ENCODE results near the gene GLIPR1L1. TPM values are rescaled to one million over a fixed set of nuclear protein-coding genes. Genes with fewer than 3 reads are reported as not detected.

GLIPR1L1 gene
- total and polyA plus RNA-seq, 8 donors = not detected

GRCh38 chr12:75294797-75295196 lies 39.7 kb upstream of the GLIPR1L1 start:
- Histone ChIP-seq H3K27me3 (no peaks in the 10 kb centered on the region), H3K27ac (no peak overlapping the region), H3K9me3 (no peaks in the 10 kb centered on the region), H3K36me3 (no peaks in the 10 kb centered on the region), H3K4me1 (no peaks in the 10 kb centered on the region), H3K4me3 (no peak overlapping the region)
- WGBS, 2 donors = 78 to 85% methylated on average over 3 of the region's 3 CpGs
- DNase-seq (no peak), FAIRE-seq (no peak), ATAC-seq (no peak)
- intact Hi-C loops (cut with DNase I) = no loop called here
- no peak for TF ChIP-seq CTCF (IDR thresholded peaks at IDR 0.05)

- DNase-seq = no peak
- Histone ChIP-seq H3K4me3 (no peak overlapping the region), H3K27ac (no peak overlapping the region), H3K9me3 (no peaks in the 10 kb centered on the region), H3K27me3 (no peaks in the 10 kb centered on the region), H3K4me1 (no peaks in the 10 kb centered on the region), H3K36me3 (no peaks in the 10 kb centered on the region)
- 81 to 87% methylated on average over 2 of the region's 2 CpGs for WGBS, 2 donors
- ATAC-seq = no peak
- TF ChIP-seq CTCF (IDR thresholded peaks at IDR 0.05) = no peak
- no peak for FAIRE-seq
- intact Hi-C loops (cut with DNase I) = no loop called here
These were observed 32.2 kb upstream of the GLIPR1L1 start for GRCh38 chr12:75302225-75302624.

GRCh38 chr12:75302781-75303180 lies 31.7 kb upstream of the GLIPR1L1 start:
- H3K27me3 ChIP-seq = no peaks in the 10 kb centered on the region
- DNase-seq = no peak
- ATAC-seq = no peak
- no peaks in the 10 kb centered on the region for H3K4me1 ChIP-seq
- H3K36me3 ChIP-seq = no peaks in the 10 kb centered on the region
- no peaks in the 10 kb centered on the region for H3K9me3 ChIP-seq
- FAIRE-seq = no peak
- intact Hi-C loops (cut with DNase I) = no loop called here
- H3K4me3 ChIP-seq = no peak overlapping the region
- no peak for TF ChIP-seq CTCF (IDR thresholded peaks at IDR 0.05)
- H3K27ac ChIP-seq = no peak overlapping the region

GRCh38 chr12:75305412-75306332 lies 28.8 kb upstream of the GLIPR1L1 start:
- no peaks in the 10 kb centered on the region for H3K4me1 ChIP-seq
- DNase-seq (peak in 2 of 6 donors; percentile 46 to 50), ATAC-seq (no peak), FAIRE-seq (no peak)
- H3K9me3 ChIP-seq = no peaks in the 10 kb centered on the region
- intact Hi-C loops (cut with DNase I) = no loop called here
- 94 to 96% methylated on average over 56 of the region's 56 CpGs for WGBS, 2 donors
- no peaks in the 10 kb centered on the region for H3K36me3 ChIP-seq
- TF ChIP-seq CTCF (IDR thresholded peaks at IDR 0.05) = no peak
- no peaks in the 10 kb centered on the region for H3K27me3 ChIP-seq
- H3K27ac ChIP-seq = no peak overlapping the region
- no peak overlapping the region for H3K4me3 ChIP-seq

- Histone ChIP-seq H3K9me3 (no peaks in the 10 kb centered on the region), H3K4me3 (no peak overlapping the region), H3K27ac (no peak overlapping the region), H3K4me1 (no peaks in the 10 kb centered on the region), H3K36me3 (no peaks in the 10 kb centered on the region), H3K27me3 (no peaks in the 10 kb centered on the region)
- DNase-seq (no peak), ATAC-seq (no peak), FAIRE-seq (no peak)
- WGBS, 2 donors = 88 to 96% methylated on average over 2 of the region's 2 CpGs
- intact Hi-C loops (cut with DNase I) = no loop called here
- TF ChIP-seq CTCF (IDR thresholded peaks at IDR 0.05) = no peak
These were observed 26.2 kb upstream of the GLIPR1L1 start for GRCh38 chr12:75308279-75308678.

Measured in pancreas (tissue), 10 donors.